Measurements from ENCODE around the gene ERC2. TPM values are rescaled to one million over a fixed set of nuclear protein-coding genes. Genes with fewer than 3 reads are reported as not detected.
A peak's percentile ranks its signal among the peaks of the same experiment; 100 is the strongest.

The ERC2 gene
- total RNA-seq, 2 donors from 2014 or later, result 16.1 to 22.8 TPM

- no peak for DNase-seq
- H3K4me3 ChIP-seq (ENCODE audit: low read length), result peak overlapping the region; percentile 1
- no peak overlapping the region for H3K27ac ChIP-seq (ENCODE audit: low read depth, low read length)
- Mint-ChIP-seq H3K27me3 (ENCODE audit: insufficient read depth) (peaks cover 23% of the 10 kb centered on the region), H3K9me3 (no peaks in the 10 kb centered on the region), H3K4me3 (peak overlapping the region; percentile 5), H3K27ac (peak overlapping the region; percentile 73), H3K4me1 (peaks cover 26% of the 10 kb centered on the region), H3K36me3 (ENCODE audit: low read depth) (no peaks in the 10 kb centered on the region)
- H3K9ac ChIP-seq (ENCODE audit: extremely low read depth, low read length, poor library complexity, severe bottlenecking), result peak overlapping the region; percentile 2
- WGBS, 2 experiments (ENCODE audit: insufficient coverage in 1 of 2, insufficient read length in 1 of 2), result 40 to 49% methylated on average over 4 to 6 of the region's 6 CpGs
- no peaks in the 10 kb centered on the region for H3K36me3 ChIP-seq (ENCODE audit: control insufficient read depth, insufficient read depth, low read length)
- TF ChIP-seq CTCF (conservative IDR thresholded peaks at IDR 0.05), result no peak
- H3K4me1 ChIP-seq (ENCODE audit: control insufficient read depth, insufficient read depth, low read length), result peaks cover 11% of the 10 kb centered on the region
- H3K9me3 ChIP-seq (ENCODE audit: control insufficient read depth, low read length), result no peaks in the 10 kb centered on the region
- H3K27me3 ChIP-seq (ENCODE audit: control insufficient read depth, insufficient read depth, low read length, poor library complexity, severe bottlenecking), result peaks cover 12% of the 10 kb centered on the region
These were observed 946.4 kb downstream of the ERC2 start for GRCh38 chr3:55521738-55522421.

- H3K9ac ChIP-seq (ENCODE audit: extremely low read depth, low read length, poor library complexity, severe bottlenecking), result no peak overlapping the region
- peak overlapping the region; percentile 5 for H3K4me3 Mint-ChIP-seq
- H3K27me3 Mint-ChIP-seq (ENCODE audit: insufficient read depth), result peaks cover 21% of the 10 kb centered on the region
- H3K36me3 ChIP-seq (ENCODE audit: control insufficient read depth, insufficient read depth, low read length), result no peaks in the 10 kb centered on the region
- WGBS, 2 experiments (ENCODE audit: insufficient coverage in 1 of 2, insufficient read length in 1 of 2), result 72 to 74% methylated on average over 6 to 9 of the region's 9 CpGs
- peaks cover 12% of the 10 kb centered on the region for H3K27me3 ChIP-seq (ENCODE audit: control insufficient read depth, insufficient read depth, low read length, poor library complexity, severe bottlenecking)
- DNase-seq, result no peak
- H3K36me3 Mint-ChIP-seq (ENCODE audit: low read depth), result no peaks in the 10 kb centered on the region
- H3K9me3 ChIP-seq (ENCODE audit: control insufficient read depth, low read length), result no peaks in the 10 kb centered on the region
- H3K27ac ChIP-seq (ENCODE audit: low read depth, low read length), result no peak overlapping the region
- H3K4me1 ChIP-seq (ENCODE audit: control insufficient read depth, insufficient read depth, low read length), result peaks cover 11% of the 10 kb centered on the region
- peak overlapping the region; percentile 73 for H3K27ac Mint-ChIP-seq
- TF ChIP-seq CTCF (conservative IDR thresholded peaks at IDR 0.05), result no peak
- H3K9me3 Mint-ChIP-seq, result no peaks in the 10 kb centered on the region
- peaks cover 26% of the 10 kb centered on the region for H3K4me1 Mint-ChIP-seq
- H3K4me3 ChIP-seq (ENCODE audit: low read length), result no peak overlapping the region
These were observed 947.1 kb downstream of the ERC2 start for GRCh38 chr3:55521064-55521737.

- H3K4me3 ChIP-seq (ENCODE audit: low read length), result no peak overlapping the region
- H3K27ac ChIP-seq (ENCODE audit: low read depth, low read length), result no peak overlapping the region
- H3K4me1 Mint-ChIP-seq, result peaks cover 26% of the 10 kb centered on the region
- H3K9ac ChIP-seq (ENCODE audit: extremely low read depth, low read length, poor library complexity, severe bottlenecking), result no peak overlapping the region
- no peaks in the 10 kb centered on the region for H3K9me3 Mint-ChIP-seq
- H3K27me3 ChIP-seq (ENCODE audit: control insufficient read depth, insufficient read depth, low read length, poor library complexity, severe bottlenecking), result peaks cover 11% of the 10 kb centered on the region
- no peaks in the 10 kb centered on the region for H3K9me3 ChIP-seq (ENCODE audit: control insufficient read depth, low read length)
- H3K36me3 ChIP-seq (ENCODE audit: control insufficient read depth, insufficient read depth, low read length), result no peaks in the 10 kb centered on the region
- TF ChIP-seq CTCF (conservative IDR thresholded peaks at IDR 0.05), result no peak
- no peaks in the 10 kb centered on the region for H3K36me3 Mint-ChIP-seq (ENCODE audit: low read depth)
- peaks cover 11% of the 10 kb centered on the region for H3K4me1 ChIP-seq (ENCODE audit: control insufficient read depth, insufficient read depth, low read length)
- no peak for DNase-seq
- no peak overlapping the region for H3K27ac Mint-ChIP-seq
- no peak overlapping the region for H3K4me3 Mint-ChIP-seq
- WGBS, 2 experiments (ENCODE audit: insufficient coverage in 1 of 2, insufficient read length in 1 of 2), result 73 to 86% methylated on average over 3 of the region's 3 CpGs
- peaks cover 9% of the 10 kb centered on the region for H3K27me3 Mint-ChIP-seq (ENCODE audit: insufficient read depth)
These were observed 949.2 kb downstream of the ERC2 start for GRCh38 chr3:55519019-55519418.
